Natural killer cell (primary cell): ENCODE results near the gene MRGPRD. TPM values are rescaled to one million over a fixed set of nuclear protein-coding genes. Genes with fewer than 3 reads are reported as not detected.
"Not testable (repeated sequence)": the region's sequence is repeated elsewhere in the genome, so short reads cannot be mapped to it uniquely, and the experiment has no call there.

Experiments used
- ATAC-seq, 3 donors: fragments of 150-1000 bp in 2 of 3; fragments of 200-7000 bp in 1 of 3; cut with Tn5 transposase; 1 replicate in 1 of 3; 2 replicates in 2 of 3; pipeline ENCODE4 v1.10.0; 2021; ENCODE audit warnings: mild to moderate bottlenecking in 2 of 3, moderate library complexity in 2 of 3
- DNase-seq, 2 donors: peaks; one replicate each; pipeline versions ENCODE4 v3.0.0 to v3.0.0-alpha.2; 2013 to 2021; ENCODE audit warnings: mixed read lengths in 1 of 2
- H3K27ac ChIP-seq: one replicate; pipeline ENCODE4 v1.5.1; 2013; ENCODE audit warnings: mild to moderate bottlenecking, low read length
- H3K27me3 ChIP-seq: one replicate; pipeline ENCODE4 v1.6.1; 2013; ENCODE audit warnings: low read length; ENCODE audit not compliant: control insufficient read depth, insufficient read depth
- H3K36me3 ChIP-seq: one replicate; pipeline ENCODE4 v1.6.1; 2013; ENCODE audit warnings: low read length; ENCODE audit not compliant: control insufficient read depth, insufficient read depth
- H3K4me1 ChIP-seq: one replicate; pipeline ENCODE4 v1.6.1; 2013; ENCODE audit warnings: low read length; ENCODE audit not compliant: control insufficient read depth, insufficient read depth
- H3K4me3 ChIP-seq: one replicate; pipeline ENCODE4 v1.5.1; 2013; ENCODE audit warnings: low read length
- H3K9me3 ChIP-seq: one replicate; pipeline ENCODE4 v1.6.1; 2013; ENCODE audit warnings: low read length; ENCODE audit not compliant: control insufficient read depth, insufficient read depth
- H3K27ac Mint-ChIP-seq, 2 donors: one replicate each; pipeline ENCODE4 v1.8.0; 2022; ENCODE audit warnings: mild to moderate bottlenecking in 2 of 2, mixed read lengths in 2 of 2, moderate library complexity in 1 of 2
- H3K27me3 Mint-ChIP-seq, 2 donors: one replicate each; pipeline ENCODE4 v1.8.0; 2022; ENCODE audit warnings: low read depth in 2 of 2, mixed read lengths in 2 of 2
- H3K36me3 Mint-ChIP-seq: one replicate; pipeline ENCODE4 v1.8.0; 2022; ENCODE audit warnings: mixed read lengths
- H3K4me1 Mint-ChIP-seq, 2 donors: one replicate each; pipeline ENCODE4 v1.8.0; 2022; ENCODE audit warnings: mixed read lengths in 2 of 2
- H3K4me3 Mint-ChIP-seq: one replicate; pipeline ENCODE4 v1.8.0; 2022; ENCODE audit warnings: mild to moderate bottlenecking, moderate library complexity, mixed read lengths
- H3K9me3 Mint-ChIP-seq, 2 donors: one replicate each; pipeline ENCODE4 v1.8.0; 2022; ENCODE audit warnings: mixed read lengths in 2 of 2
- WGBS: methylation state at CpG from one replicate; pipeline ENCODE4 v1.1.7; 2013; ENCODE audit warnings: missing lambda C conversion rate; ENCODE audit not compliant: insufficient coverage; 5-methylcytosine and 5-hydroxymethylcytosine counted together
- intact Hi-C: fragments of 100-400 bp; cut with micrococcal nuclease; formaldehyde crosslinking; loops from one replicate; pipeline ENCODE4 v1.14.2; 2022
- total RNA-seq, 4 donors: library from RNA; stranded (reverse); fragments of 120-200 nt in 1 of 4; gene quantifications; one replicate each; pipeline versions ENCODE4 v1.2.3 to v1.2.4, GENCODE V29; 2013 to 2022
- TF ChIP-seq, protein P1 (sequence below): fragments of 200-600 bp; IDR thresholded peaks from one replicate; pipeline ENCODE4 v1.8.0; 2022; ENCODE audit warnings: antibody characterized with exemption

MRGPRD gene
- total RNA-seq, 3 donors from 2014 or later (not counting 1 experiment from before 2014, with no cell fraction given), result not detected

DNA sequence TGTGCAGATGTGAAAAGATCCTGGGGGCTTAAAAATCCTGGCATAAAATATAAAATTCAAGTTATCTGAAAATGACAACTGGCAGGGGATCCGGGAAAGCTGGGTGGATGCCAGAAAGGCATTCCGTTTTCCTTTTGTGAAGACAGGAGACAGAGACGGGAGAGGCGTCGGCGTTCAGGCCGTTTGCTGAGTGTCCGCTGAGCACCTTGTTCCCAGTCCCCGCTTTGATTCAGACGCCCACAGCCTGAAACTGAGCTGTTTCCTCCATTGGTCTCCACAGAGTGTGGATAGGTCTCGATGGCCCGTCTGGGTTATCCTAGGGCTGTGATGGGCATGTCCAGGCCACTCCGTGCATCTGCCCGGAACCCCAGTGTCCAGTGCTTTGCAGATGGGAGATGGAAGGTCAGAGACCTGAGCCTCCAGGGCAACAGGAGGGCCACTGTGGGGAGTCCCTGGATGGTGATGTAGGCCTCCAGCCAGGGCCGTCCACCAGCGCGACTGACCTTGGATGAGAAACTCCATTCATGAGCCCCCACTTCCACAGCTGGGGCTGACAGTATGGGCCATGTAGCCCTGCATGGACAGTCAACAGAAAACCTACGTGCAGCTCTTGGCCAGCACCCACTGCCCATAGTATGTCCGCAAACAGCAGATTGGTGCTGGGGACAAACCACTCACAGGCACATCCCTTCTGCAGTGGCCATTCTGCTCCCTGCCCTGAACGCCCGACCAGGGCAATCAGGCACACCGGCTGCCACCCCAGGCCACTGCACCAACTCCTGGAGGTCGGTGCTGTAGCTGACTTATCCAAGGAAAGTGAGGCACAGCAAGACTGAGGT lies 20.7 kb upstream of the MRGPRD start:
- Histone ChIP-seq H3K27ac (no peak overlapping the region), H3K4me3 (no peak overlapping the region), H3K9me3 (no peaks in the 10 kb centered on the region), H3K4me1 (peaks cover 25% of the 10 kb centered on the region), H3K36me3 (no peaks in the 10 kb centered on the region), H3K27me3 (no peaks in the 10 kb centered on the region)
- ATAC-seq (no peak), DNase-seq (no peak)
- TF ChIP-seq, protein P1, sequence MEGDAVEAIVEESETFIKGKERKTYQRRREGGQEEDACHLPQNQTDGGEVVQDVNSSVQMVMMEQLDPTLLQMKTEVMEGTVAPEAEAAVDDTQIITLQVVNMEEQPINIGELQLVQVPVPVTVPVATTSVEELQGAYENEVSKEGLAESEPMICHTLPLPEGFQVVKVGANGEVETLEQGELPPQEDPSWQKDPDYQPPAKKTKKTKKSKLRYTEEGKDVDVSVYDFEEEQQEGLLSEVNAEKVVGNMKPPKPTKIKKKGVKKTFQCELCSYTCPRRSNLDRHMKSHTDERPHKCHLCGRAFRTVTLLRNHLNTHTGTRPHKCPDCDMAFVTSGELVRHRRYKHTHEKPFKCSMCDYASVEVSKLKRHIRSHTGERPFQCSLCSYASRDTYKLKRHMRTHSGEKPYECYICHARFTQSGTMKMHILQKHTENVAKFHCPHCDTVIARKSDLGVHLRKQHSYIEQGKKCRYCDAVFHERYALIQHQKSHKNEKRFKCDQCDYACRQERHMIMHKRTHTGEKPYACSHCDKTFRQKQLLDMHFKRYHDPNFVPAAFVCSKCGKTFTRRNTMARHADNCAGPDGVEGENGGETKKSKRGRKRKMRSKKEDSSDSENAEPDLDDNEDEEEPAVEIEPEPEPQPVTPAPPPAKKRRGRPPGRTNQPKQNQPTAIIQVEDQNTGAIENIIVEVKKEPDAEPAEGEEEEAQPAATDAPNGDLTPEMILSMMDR, result no peak
- no peak overlapping the region for H3K27ac Mint-ChIP-seq
- H3K4me3 Mint-ChIP-seq, result no peak overlapping the region
- intact Hi-C loops, result loop anchor here (10.0 kb wide), 1 partner anchor 83 kb away; no protein-coding TSS in a partner anchor
- WGBS, result 91% methylated on average over 23 of the region's 23 CpGs
- H3K36me3 Mint-ChIP-seq, result no peaks in the 10 kb centered on the region
- no peaks in the 10 kb centered on the region for H3K9me3 Mint-ChIP-seq
- H3K27me3 Mint-ChIP-seq, result peaks cover 11 to 12% of the 10 kb centered on the region in 2 donors
- peaks cover 20 to 29% of the 10 kb centered on the region in 2 donors for H3K4me1 Mint-ChIP-seq

DNA sequence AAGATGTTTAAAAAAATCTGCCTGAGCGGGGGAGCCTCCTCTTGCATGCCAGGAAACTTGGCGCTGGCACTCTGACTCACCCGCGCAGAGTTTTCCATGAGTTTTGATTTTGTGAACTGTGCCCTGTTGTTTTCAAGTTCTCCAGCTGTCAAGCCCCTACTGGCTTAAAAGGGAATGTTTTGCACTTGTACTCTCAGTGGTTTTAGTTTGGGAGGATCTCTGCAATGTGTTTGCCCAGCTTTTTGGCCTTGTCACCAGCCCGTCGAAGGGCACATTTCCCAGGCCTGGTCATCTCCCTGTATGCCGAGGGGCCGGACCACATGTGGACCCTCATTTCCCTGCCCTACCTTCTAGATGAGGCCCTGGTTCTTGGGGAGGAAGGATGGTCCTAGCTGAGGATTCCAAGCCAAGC lies 20.1 kb upstream of the MRGPRD start:
- Mint-ChIP-seq H3K4me3 (no peak overlapping the region), H3K27ac (peak overlapping the region in 1 of 2 donors; percentile 89)
- intact Hi-C loops, result loop anchor here (10.0 kb wide), 1 partner anchor 84 kb away; no protein-coding TSS in a partner anchor

DNA sequence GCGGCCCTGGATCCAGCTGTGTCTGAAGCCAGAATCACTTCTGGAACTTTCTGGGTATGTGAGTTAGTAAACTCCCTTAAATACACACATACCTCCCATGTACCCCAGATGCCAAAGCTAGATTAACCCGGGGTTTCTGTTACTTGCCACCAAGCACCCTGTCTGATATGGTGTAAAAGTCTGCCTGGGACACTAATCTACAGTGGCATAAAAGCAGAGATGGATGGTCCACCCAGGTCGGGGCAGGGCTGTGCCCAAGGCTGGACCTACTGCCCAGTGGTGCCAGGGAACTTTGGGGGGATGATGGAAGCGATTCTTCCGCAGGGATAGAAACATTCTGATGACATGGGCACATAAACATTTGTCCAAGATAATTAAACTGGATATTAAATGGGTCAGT lies 19.6 kb upstream of the MRGPRD start:
- WGBS, result 82% methylated on average over 4 of the region's 5 CpGs
- no peak overlapping the region for H3K4me3 ChIP-seq
- peaks cover 25% of the 10 kb centered on the region for H3K4me1 ChIP-seq
- no peaks in the 10 kb centered on the region for H3K9me3 ChIP-seq
- Mint-ChIP-seq H3K36me3 (no peaks in the 10 kb centered on the region), H3K9me3 (no peaks in the 10 kb centered on the region), H3K27ac (peak overlapping the region; percentile 73 to 89), H3K4me1 (peaks cover 20 to 29% of the 10 kb centered on the region in 2 donors), H3K4me3 (no peak overlapping the region), H3K27me3 (peaks cover 5% of the 10 kb centered on the region in 2 donors)
- ATAC-seq (no peak), DNase-seq (no peak)
- intact Hi-C loops, result loop anchor here (10.0 kb wide), 1 partner anchor 84 kb away; no protein-coding TSS in a partner anchor
- no peaks in the 10 kb centered on the region for H3K36me3 ChIP-seq
- TF ChIP-seq, protein P1, result no peak
- no peaks in the 10 kb centered on the region for H3K27me3 ChIP-seq
- H3K27ac ChIP-seq, result no peak overlapping the region

More for the DNA sequence above, 20.1 kb upstream of the MRGPRD start:
- TF ChIP-seq, protein P1, result no peak
- Histone ChIP-seq H3K36me3 (no peaks in the 10 kb centered on the region), H3K4me1 (peaks cover 25% of the 10 kb centered on the region), H3K27ac (no peak overlapping the region), H3K4me3 (no peak overlapping the region), H3K27me3 (no peaks in the 10 kb centered on the region), H3K9me3 (no peaks in the 10 kb centered on the region)
- Mint-ChIP-seq H3K27me3 (peaks cover 10% of the 10 kb centered on the region in 2 donors), H3K36me3 (no peaks in the 10 kb centered on the region), H3K9me3 (no peaks in the 10 kb centered on the region), H3K4me1 (peaks cover 20 to 29% of the 10 kb centered on the region in 2 donors)
- DNase-seq (no peak), ATAC-seq (no peak)
- WGBS, result 86% methylated on average over 8 of the region's 8 CpGs

DNA sequence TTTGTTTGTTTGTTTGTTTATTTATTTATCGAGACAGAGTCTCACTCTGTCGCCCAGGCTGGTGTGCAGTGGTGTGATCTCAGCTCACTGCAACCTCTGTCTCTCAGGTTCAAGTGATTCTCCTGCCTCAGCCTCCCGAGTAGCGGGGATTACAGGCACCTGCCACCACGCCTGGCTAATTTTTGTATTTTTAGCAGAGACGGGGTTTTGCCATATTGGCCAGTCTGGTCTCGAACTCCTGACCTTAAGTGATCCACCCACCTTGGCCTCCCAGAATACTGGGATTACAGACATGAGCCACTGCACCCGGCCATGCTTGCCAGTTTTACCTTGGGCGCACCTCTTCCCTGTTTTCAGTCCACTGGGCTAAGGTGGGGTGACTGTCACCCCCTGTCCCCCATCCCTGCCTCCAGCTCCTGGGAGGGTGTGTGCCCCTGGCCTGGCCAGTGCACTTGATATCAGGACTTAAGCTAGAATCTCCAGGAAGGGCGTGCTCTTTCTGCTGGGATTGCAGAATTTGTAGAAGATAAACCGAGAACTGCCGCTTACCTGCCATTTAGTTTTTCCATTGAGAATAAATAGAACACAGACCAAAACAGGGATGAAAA lies 19.1 kb upstream of the MRGPRD start:
- peaks cover 20 to 29% of the 10 kb centered on the region in 2 donors for H3K4me1 Mint-ChIP-seq

More for the DNA sequence above, 19.1 kb upstream of the MRGPRD start:
- not testable (repeated sequence) for DNase-seq, H3K9me3 ChIP-seq, H3K9me3 Mint-ChIP-seq, H3K36me3 Mint-ChIP-seq, H3K27me3 Mint-ChIP-seq, H3K36me3 ChIP-seq, H3K4me3 ChIP-seq, H3K27me3 ChIP-seq
- peak; percentile 12 to 51 (median 46) for ATAC-seq
- intact Hi-C loops, result loop anchor here (1.0 to 10.0 kb wide), 4 partner anchors 49 to 297 kb away; partner anchors contain the start of gene TPCN2
- H3K4me1 ChIP-seq, result peaks cover 25% of the 10 kb centered on the region
- H3K27ac Mint-ChIP-seq, result peak overlapping the region; percentile 73 to 89
- H3K4me3 Mint-ChIP-seq, result peak overlapping the region; percentile 67
- 76% methylated on average over 12 of the region's 12 CpGs for WGBS
- peak overlapping the region; percentile 55 for H3K27ac ChIP-seq
